HEK293 (cell line): ENCODE data around the gene STK4.
A peak's percentile ranks its signal among the peaks of the same experiment; 100 is the strongest.

Experiments
- CTCF ChIA-PET: fragments of 350-600 bp; formaldehyde crosslinking; extraction: SDS; loops from one replicate; lab custom pipeline; 2021; ENCODE audit warnings: antibody characterized with exemption; lab: Yijun Ruan, JAX
- POLR2A ChIA-PET: fragments of 300-600 bp; formaldehyde crosslinking; extraction: SDS; loops from one replicate; lab custom pipeline; 2020; ENCODE audit warnings: antibody characterized with exemption, inconsistent platforms; lab: Yijun Ruan, JAX
- H3K27ac ChIP-seq: fragments of 200-500 bp; sonication (Bioruptor generic); 2 replicates; pipeline ENCODE4 v1.5.1; 2014; ENCODE audit warnings: low read depth, low read length, control low read depth, inconsistent platforms; ENCODE audit errors: extremely low read depth
- H3K36me3 ChIP-seq, 2 experiments: fragments of 200-500 bp in 1 of 2; sonication (Bioruptor generic) in 1 of 2; 1 replicate in 1 of 2; 2 replicates in 1 of 2; pipeline ENCODE4 v1.5.1; 2014 to 2017; ENCODE audit warnings: inconsistent platforms in 2 of 2, low read length in 2 of 2; ENCODE audit not compliant: control insufficient read depth in 2 of 2, insufficient read depth in 1 of 2
- H3K4me1 ChIP-seq: fragments of 200-500 bp; sonication (Bioruptor generic); 2 replicates; pipeline ENCODE4 v1.5.1; 2014; ENCODE audit warnings: mild to moderate bottlenecking, low read length, inconsistent platforms; ENCODE audit not compliant: control insufficient read depth, insufficient read depth
- H3K4me3 ChIP-seq: 2 replicates; pipeline ENCODE4 v1.5.1; 2011; ENCODE audit warnings: low read depth, mild to moderate bottlenecking, control low read depth, low read length, moderate library complexity
- H3K9me3 ChIP-seq: fragments of 200-500 bp; sonication (Bioruptor generic); 2 replicates; pipeline ENCODE4 v1.5.1; 2014; ENCODE audit warnings: low read depth, low read length, inconsistent platforms; ENCODE audit not compliant: control insufficient read depth, insufficient read depth
- BCL11A ChIP-seq: fragments of 450-650 bp; formaldehyde crosslinking; IDR thresholded peaks from 2 replicates; pipeline ENCODE4 v1.5.1; 2016; ENCODE audit warnings: low read depth, missing biosample characterization, missing genetic modification characterization
- CTCF ChIP-seq: fragments of 450-650 bp; formaldehyde crosslinking; IDR thresholded peaks from 2 replicates; pipeline ENCODE4 v1.5.1; 2016; ENCODE audit warnings: missing biosample characterization, missing genetic modification characterization
- GLI4 ChIP-seq: fragments of 450-650 bp; formaldehyde crosslinking; IDR thresholded peaks from 2 replicates; pipeline ENCODE4 v1.5.1; 2016; ENCODE audit warnings: missing biosample characterization, missing genetic modification characterization
- GLIS1 ChIP-seq: fragments of 450-650 bp; formaldehyde crosslinking; IDR thresholded peaks from 2 replicates; pipeline ENCODE4 v1.5.1; 2016; ENCODE audit warnings: missing biosample characterization, missing genetic modification characterization
- HOXC10 ChIP-seq: sonication (generic); formaldehyde crosslinking; IDR thresholded peaks from 2 replicates; pipeline ENCODE4 v1.8.1; 2023; ENCODE audit warnings: mild to moderate bottlenecking, missing genetic modification reagents
- KLF1 ChIP-seq: fragments of 450-650 bp; formaldehyde crosslinking; IDR thresholded peaks from 2 replicates; pipeline ENCODE4 v1.5.1; 2016; ENCODE audit warnings: missing biosample characterization, missing genetic modification characterization
- KLF7 ChIP-seq: fragments of 450-650 bp; formaldehyde crosslinking; IDR thresholded peaks from 2 replicates; pipeline ENCODE4 v1.5.1; 2016; ENCODE audit warnings: missing biosample characterization, missing genetic modification characterization, borderline replicate concordance
- OVOL3 ChIP-seq: fragments of 450-650 bp; formaldehyde crosslinking; IDR thresholded peaks from 2 replicates; pipeline ENCODE4 v1.5.1; 2016; ENCODE audit warnings: missing biosample characterization, missing genetic modification characterization
- PBX3 ChIP-seq: sonication (generic); formaldehyde crosslinking; IDR thresholded peaks from 2 replicates; pipeline ENCODE4 v1.8.1; 2022; ENCODE audit warnings: mild to moderate bottlenecking, moderate library complexity, missing genetic modification reagents
- ZBTB48 ChIP-seq: fragments of 450-650 bp; formaldehyde crosslinking; IDR thresholded peaks from 2 replicates; pipeline ENCODE4 v1.5.1; 2016; ENCODE audit warnings: missing biosample characterization, missing genetic modification characterization
- ZNF10 ChIP-seq: fragments of 450-650 bp; formaldehyde crosslinking; IDR thresholded peaks from 2 replicates; pipeline ENCODE4 v1.5.1; 2017; ENCODE audit warnings: missing biosample characterization, missing genetic modification characterization
- ZNF121 ChIP-seq: fragments of 450-650 bp; formaldehyde crosslinking; IDR thresholded peaks from 2 replicates; pipeline ENCODE4 v1.5.1; 2016; ENCODE audit warnings: missing biosample characterization, missing genetic modification characterization
- ZNF16 ChIP-seq: fragments of 450-650 bp; formaldehyde crosslinking; IDR thresholded peaks from 2 replicates; pipeline ENCODE4 v1.5.1; 2016; ENCODE audit warnings: low read depth, missing biosample characterization, missing genetic modification characterization
- ZNF211 ChIP-seq: fragments of 450-650 bp; formaldehyde crosslinking; IDR thresholded peaks from 2 replicates; pipeline ENCODE4 v1.5.1; 2016; ENCODE audit warnings: low read depth, missing biosample characterization, missing genetic modification characterization
- ZNF311 ChIP-seq: fragments of 450-650 bp; formaldehyde crosslinking; IDR thresholded peaks from 2 replicates; pipeline ENCODE4 v1.5.1; 2017; ENCODE audit warnings: missing biosample characterization, missing genetic modification characterization, borderline replicate concordance
- ZNF416 ChIP-seq: fragments of 450-650 bp; formaldehyde crosslinking; IDR thresholded peaks from 2 replicates; pipeline ENCODE4 v1.5.1; 2016; ENCODE audit warnings: missing biosample characterization, missing genetic modification characterization
- ZNF623 ChIP-seq: fragments of 450-650 bp; formaldehyde crosslinking; IDR thresholded peaks from 2 replicates; pipeline ENCODE4 v1.5.1; 2016; ENCODE audit warnings: missing biosample characterization, missing genetic modification characterization
- ZNF654 ChIP-seq: fragments of 450-650 bp; formaldehyde crosslinking; IDR thresholded peaks from 2 replicates; pipeline ENCODE4 v1.5.1; 2016; ENCODE audit warnings: low read depth, missing biosample characterization, missing genetic modification characterization
- TF ChIP-seq, protein P1 (sequence below): fragments of 450-650 bp; formaldehyde crosslinking; IDR thresholded peaks from 2 replicates; pipeline ENCODE4 v1.5.1; 2016; ENCODE audit warnings: missing biosample characterization, missing genetic modification characterization
- TF ChIP-seq, protein P2 (sequence below): fragments of 450-650 bp; formaldehyde crosslinking; IDR thresholded peaks from 2 replicates; pipeline ENCODE4 v1.5.1; 2016; ENCODE audit warnings: missing biosample characterization, missing genetic modification characterization

STK4 gene

GRCh38 chr20:45094864-45095574, 128.7 kb downstream of the STK4 start (continued):
- TF ChIP-seq KLF1 (tag by site-specific recombination) (no peak), ZNF623 (no peak), BCL11A (no peak), OVOL3 (tag by site-specific recombination) (no peak), ZNF10 (tag by site-specific recombination) (no peak), PBX3 (CRISPR knock-in tag) (no peak), HOXC10 (CRISPR knock-in tag) (no peak)
- TF ChIP-seq, protein P1, sequence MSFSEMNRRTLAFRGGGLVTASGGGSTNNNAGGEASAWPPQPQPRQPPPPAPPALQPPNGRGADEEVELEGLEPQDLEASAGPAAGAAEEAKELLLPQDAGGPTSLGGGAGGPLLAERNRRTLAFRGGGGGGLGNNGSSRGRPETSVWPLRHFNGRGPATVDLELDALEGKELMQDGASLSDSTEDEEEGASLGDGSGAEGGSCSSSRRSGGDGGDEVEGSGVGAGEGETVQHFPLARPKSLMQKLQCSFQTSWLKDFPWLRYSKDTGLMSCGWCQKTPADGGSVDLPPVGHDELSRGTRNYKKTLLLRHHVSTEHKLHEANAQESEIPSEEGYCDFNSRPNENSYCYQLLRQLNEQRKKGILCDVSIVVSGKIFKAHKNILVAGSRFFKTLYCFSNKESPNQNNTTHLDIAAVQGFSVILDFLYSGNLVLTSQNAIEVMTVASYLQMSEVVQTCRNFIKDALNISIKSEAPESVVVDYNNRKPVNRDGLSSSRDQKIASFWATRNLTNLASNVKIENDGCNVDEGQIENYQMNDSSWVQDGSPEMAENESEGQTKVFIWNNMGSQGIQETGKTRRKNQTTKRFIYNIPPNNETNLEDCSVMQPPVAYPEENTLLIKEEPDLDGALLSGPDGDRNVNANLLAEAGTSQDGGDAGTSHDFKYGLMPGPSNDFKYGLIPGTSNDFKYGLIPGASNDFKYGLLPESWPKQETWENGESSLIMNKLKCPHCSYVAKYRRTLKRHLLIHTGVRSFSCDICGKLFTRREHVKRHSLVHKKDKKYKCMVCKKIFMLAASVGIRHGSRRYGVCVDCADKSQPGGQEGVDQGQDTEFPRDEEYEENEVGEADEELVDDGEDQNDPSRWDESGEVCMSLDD (tag by site-specific recombination): no peak

DNA sequence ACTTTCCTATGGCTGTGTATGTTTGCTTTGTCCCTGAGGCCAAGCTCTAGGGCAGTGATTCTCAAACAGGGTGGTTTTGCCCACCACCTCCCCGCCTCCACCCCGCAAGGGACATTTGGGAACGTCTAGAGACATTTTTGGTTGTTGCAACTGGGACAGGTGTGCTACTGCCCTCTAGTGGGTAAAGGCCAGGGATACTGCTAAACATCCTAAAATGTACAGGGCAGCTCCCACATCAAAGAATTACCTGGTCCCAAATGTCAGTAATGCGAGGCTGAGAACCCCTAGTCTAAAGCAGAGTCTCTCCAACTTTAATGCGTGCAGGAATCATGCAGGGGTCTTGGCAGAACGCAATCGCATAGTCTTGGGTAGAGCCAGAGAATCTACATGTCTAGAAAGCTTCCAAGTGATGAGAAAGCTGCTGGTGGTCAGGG, 129.5 kb downstream of the STK4 start:
- H3K4me1 ChIP-seq: no peaks in the 10 kb centered on the region
- ChIA-PET POLR2A (interaction anchor here (0.8 kb wide), 1 partner anchor 187 kb away, joined by 3 read pairs; the partner anchor contains the start of gene PABPC1L), CTCF (interaction anchor here (0.6 to 5.2 kb wide), 37 partner anchors 8 to 666 kb away, joined by 3 to 112 read pairs (median 6); partner anchors contain the start of gene WFDC5)
- TF ChIP-seq ZNF121 (tag by site-specific recombination) (no peak), KLF7 (no peak), ZNF654 (peak; percentile 87), ZNF211 (tag by site-specific recombination) (no peak), ZNF416 (tag by site-specific recombination) (no peak), ZNF311 (tag by site-specific recombination) (no peak), GLI4 (tag by site-specific recombination) (no peak), ZNF16 (tag by site-specific recombination) (no peak), CTCF (tag by site-specific recombination) (peak; percentile 61; the same call in 1 of the 2 replicates), ZBTB48 (tag by site-specific recombination) (peak; percentile 54; the same call in 1 of the 2 replicates), GLIS1 (no peak)
- TF ChIP-seq, protein P2, sequence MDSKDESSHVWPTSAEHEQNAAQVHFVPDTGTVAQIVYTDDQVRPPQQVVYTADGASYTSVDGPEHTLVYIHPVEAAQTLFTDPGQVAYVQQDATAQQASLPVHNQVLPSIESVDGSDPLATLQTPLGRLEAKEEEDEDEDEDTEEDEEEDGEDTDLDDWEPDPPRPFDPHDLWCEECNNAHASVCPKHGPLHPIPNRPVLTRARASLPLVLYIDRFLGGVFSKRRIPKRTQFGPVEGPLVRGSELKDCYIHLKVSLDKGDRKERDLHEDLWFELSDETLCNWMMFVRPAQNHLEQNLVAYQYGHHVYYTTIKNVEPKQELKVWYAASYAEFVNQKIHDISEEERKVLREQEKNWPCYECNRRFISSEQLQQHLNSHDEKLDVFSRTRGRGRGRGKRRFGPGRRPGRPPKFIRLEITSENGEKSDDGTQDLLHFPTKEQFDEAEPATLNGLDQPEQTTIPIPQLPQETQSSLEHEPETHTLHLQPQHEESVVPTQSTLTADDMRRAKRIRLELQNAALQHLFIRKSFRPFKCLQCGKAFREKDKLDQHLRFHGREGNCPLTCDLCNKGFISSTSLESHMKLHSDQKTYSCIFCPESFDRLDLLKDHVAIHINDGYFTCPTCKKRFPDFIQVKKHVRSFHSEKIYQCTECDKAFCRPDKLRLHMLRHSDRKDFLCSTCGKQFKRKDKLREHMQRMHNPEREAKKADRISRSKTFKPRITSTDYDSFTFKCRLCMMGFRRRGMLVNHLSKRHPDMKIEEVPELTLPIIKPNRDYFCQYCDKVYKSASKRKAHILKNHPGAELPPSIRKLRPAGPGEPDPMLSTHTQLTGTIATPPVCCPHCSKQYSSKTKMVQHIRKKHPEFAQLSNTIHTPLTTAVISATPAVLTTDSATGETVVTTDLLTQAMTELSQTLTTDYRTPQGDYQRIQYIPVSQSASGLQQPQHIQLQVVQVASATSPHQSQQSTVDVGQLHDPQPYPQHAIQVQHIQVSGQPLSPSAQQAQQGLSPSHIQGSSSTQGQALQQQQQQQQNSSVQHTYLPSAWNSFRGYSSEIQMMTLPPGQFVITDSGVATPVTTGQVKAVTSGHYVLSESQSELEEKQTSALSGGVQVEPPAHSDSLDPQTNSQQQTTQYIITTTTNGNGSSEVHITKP (tag by site-specific recombination): peak; percentile 84
- no peak overlapping the region for H3K27ac ChIP-seq
- H3K36me3 ChIP-seq: no peaks in the 10 kb centered on the region
- H3K4me3 ChIP-seq: no peak overlapping the region
- no peaks in the 10 kb centered on the region for H3K9me3 ChIP-seq
